H7 (cell line): Measurements from ENCODE around the gene STT3B. TPM values are rescaled to one million over a fixed set of nuclear protein-coding genes. Genes with fewer than 3 reads are reported as not detected.
"Not testable (repeated sequence)": the region's sequence is repeated elsewhere in the genome, so short reads cannot be mapped to it uniquely, and the experiment has no call there.

Experiments used
- DNase-seq: peaks from one replicate; pipeline ENCODE4 v3.0.0; 2012
- H3K27me3 ChIP-seq: 2 replicates; pipeline ENCODE4 v1.6.0; 2011; ENCODE audit warnings: mild to moderate bottlenecking, low read length; ENCODE audit not compliant: control insufficient read depth, insufficient read depth
- H3K36me3 ChIP-seq: replicated peaks from 2 replicates; pipeline ENCODE4 v1.5.1; 2011; ENCODE audit warnings: low read length; ENCODE audit not compliant: control insufficient read depth, insufficient read depth
- H3K4me3 ChIP-seq: 2 replicates; pipeline ENCODE4 v1.5.1; 2011; ENCODE audit warnings: low read depth, mild to moderate bottlenecking, control low read depth, low read length, moderate library complexity; ENCODE audit not compliant: insufficient read depth
- total RNA-seq: library from RNA; depleted of rRNA; stranded (reverse); fragments of >200 nt; shearing (Covaris generic); gene quantifications from 2 replicates; pipeline ENCODE4 v1.2.3, GENCODE V29; 2014

STT3B gene
- total RNA-seq, 1 experiment from 2014 or later, result 134 TPM

GRCh38 chr3:31505371-31506048 lies 27.2 kb upstream of the STT3B start:
- no peaks in the 10 kb centered on the region for H3K27me3 ChIP-seq
- peak; percentile 53 for DNase-seq
- no peaks in the 10 kb centered on the region for H3K36me3 ChIP-seq
- H3K4me3 ChIP-seq, result no peak overlapping the region

GRCh38 chr3:31506515-31506914 lies 26.2 kb upstream of the STT3B start:
- not testable (repeated sequence) for H3K36me3 ChIP-seq, DNase-seq, H3K27me3 ChIP-seq, H3K4me3 ChIP-seq

- no peaks in the 10 kb centered on the region for H3K36me3 ChIP-seq
- H3K27me3 ChIP-seq, result no peaks in the 10 kb centered on the region
- no peak for DNase-seq
- no peak overlapping the region for H3K4me3 ChIP-seq
Measured at GRCh38 chr3:31508452-31509146, 24.1 kb upstream of the STT3B start.

GRCh38 chr3:31509147-31509728 lies 23.5 kb upstream of the STT3B start:
- H3K27me3 ChIP-seq, result no peaks in the 10 kb centered on the region
- no peak for DNase-seq
- no peaks in the 10 kb centered on the region for H3K36me3 ChIP-seq
- H3K4me3 ChIP-seq, result no peak overlapping the region

GRCh38 chr3:31514570-31514969 lies 18.2 kb upstream of the STT3B start:
- no peaks in the 10 kb centered on the region for H3K36me3 ChIP-seq
- H3K27me3 ChIP-seq, result no peaks in the 10 kb centered on the region
- no peak for DNase-seq
- no peak overlapping the region for H3K4me3 ChIP-seq

GRCh38 chr3:31515486-31516284 lies 17.0 kb upstream of the STT3B start:
- Histone ChIP-seq H3K4me3 (no peak overlapping the region), H3K36me3 (no peaks in the 10 kb centered on the region), H3K27me3 (no peaks in the 10 kb centered on the region)
- no peak for DNase-seq

- no peak overlapping the region for H3K4me3 ChIP-seq
- H3K36me3 ChIP-seq, result no peaks in the 10 kb centered on the region
- DNase-seq, result no peak
- H3K27me3 ChIP-seq, result no peaks in the 10 kb centered on the region
Measured at GRCh38 chr3:31516757-31517156, 16.0 kb upstream of the STT3B start.

- DNase-seq, result no peak
- H3K4me3 ChIP-seq, result no peak overlapping the region
- H3K27me3 ChIP-seq, result no peaks in the 10 kb centered on the region
- no peaks in the 10 kb centered on the region for H3K36me3 ChIP-seq
Measured at GRCh38 chr3:31521468-31521867, 11.3 kb upstream of the STT3B start.

GRCh38 chr3:31522152-31522551 lies 10.6 kb upstream of the STT3B start:
- Histone ChIP-seq H3K4me3 (no peak overlapping the region), H3K27me3 (no peaks in the 10 kb centered on the region), H3K36me3 (no peaks in the 10 kb centered on the region)
- no peak for DNase-seq

- Histone ChIP-seq H3K36me3 (no peaks in the 10 kb centered on the region), H3K27me3 (no peaks in the 10 kb centered on the region), H3K4me3 (no peak overlapping the region)
- DNase-seq, result no peak
Measured at GRCh38 chr3:31523543-31523942, 9.2 kb upstream of the STT3B start.

- no peaks in the 10 kb centered on the region for H3K27me3 ChIP-seq
- no peak for DNase-seq
- no peak overlapping the region for H3K4me3 ChIP-seq
- no peaks in the 10 kb centered on the region for H3K36me3 ChIP-seq
Measured at GRCh38 chr3:31525532-31525931, 7.2 kb upstream of the STT3B start.

- Histone ChIP-seq H3K4me3 (no peak overlapping the region), H3K27me3 (no peaks in the 10 kb centered on the region), H3K36me3 (no peaks in the 10 kb centered on the region)
- DNase-seq, result no peak
Measured at GRCh38 chr3:31529421-31529820, 3.3 kb upstream of the STT3B start.

- Histone ChIP-seq H3K27me3 (no peaks in the 10 kb centered on the region), H3K4me3 (no peak overlapping the region), H3K36me3 (no peaks in the 10 kb centered on the region)
- DNase-seq, result no peak
Measured at GRCh38 chr3:31530039-31530959, 2.4 kb upstream of the STT3B start.

GRCh38 chr3:31530960-31531335 lies 1.8 kb upstream of the STT3B start:
- no peak for DNase-seq
- H3K36me3 ChIP-seq, result no peaks in the 10 kb centered on the region
- H3K4me3 ChIP-seq, result peak overlapping the region; percentile 80; the same call in 1 of the 2 replicates
- no peaks in the 10 kb centered on the region for H3K27me3 ChIP-seq
